H7 (cell line): ENCODE measurements around the gene ZNF789. TPM values are rescaled to one million over a fixed set of nuclear protein-coding genes. Genes with fewer than 3 reads are reported as not detected.

Experiments used
- DNase-seq: peaks from one replicate; pipeline ENCODE4 v3.0.0; 2012
- H3K27me3 ChIP-seq: 2 replicates; pipeline ENCODE4 v1.6.0; 2011; ENCODE audit warnings: mild to moderate bottlenecking, low read length; ENCODE audit not compliant: control insufficient read depth, insufficient read depth
- H3K36me3 ChIP-seq: replicated peaks from 2 replicates; pipeline ENCODE4 v1.5.1; 2011; ENCODE audit warnings: low read length; ENCODE audit not compliant: control insufficient read depth, insufficient read depth
- H3K4me3 ChIP-seq: 2 replicates; pipeline ENCODE4 v1.5.1; 2011; ENCODE audit warnings: low read depth, mild to moderate bottlenecking, control low read depth, low read length, moderate library complexity; ENCODE audit not compliant: insufficient read depth
- total RNA-seq: library from RNA; depleted of rRNA; stranded (reverse); fragments of >200 nt; shearing (Covaris generic); gene quantifications from 2 replicates; pipeline ENCODE4 v1.2.3, GENCODE V29; 2014; rRNA removed

The ZNF789 gene
- total RNA-seq, 1 experiment from 2014 or later = 9.9 TPM

DNA sequence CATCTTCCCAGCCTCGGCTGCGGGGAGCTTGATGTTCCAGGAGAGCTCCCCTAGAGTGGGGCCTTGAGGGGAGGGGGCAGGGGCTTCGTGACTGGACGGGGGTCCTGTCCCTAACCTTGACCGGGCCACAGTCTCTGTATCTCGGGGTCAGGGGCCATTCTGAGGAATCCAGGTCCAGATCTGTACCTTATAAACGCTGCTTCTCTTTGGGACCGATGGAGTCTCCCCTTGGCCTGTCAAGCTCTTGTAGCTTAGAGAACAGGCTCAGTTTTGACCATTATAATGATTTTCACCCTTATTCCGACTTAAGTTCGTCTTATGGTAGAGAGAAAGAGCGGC, 32.6 kb downstream of the ZNF789 start:
- no peak for DNase-seq
- Histone ChIP-seq H3K27me3 (no peaks in the 10 kb centered on the region), H3K4me3 (peak overlapping the region; percentile 84), H3K36me3 (no peaks in the 10 kb centered on the region; the same call in 1 of the 2 replicates)

DNA sequence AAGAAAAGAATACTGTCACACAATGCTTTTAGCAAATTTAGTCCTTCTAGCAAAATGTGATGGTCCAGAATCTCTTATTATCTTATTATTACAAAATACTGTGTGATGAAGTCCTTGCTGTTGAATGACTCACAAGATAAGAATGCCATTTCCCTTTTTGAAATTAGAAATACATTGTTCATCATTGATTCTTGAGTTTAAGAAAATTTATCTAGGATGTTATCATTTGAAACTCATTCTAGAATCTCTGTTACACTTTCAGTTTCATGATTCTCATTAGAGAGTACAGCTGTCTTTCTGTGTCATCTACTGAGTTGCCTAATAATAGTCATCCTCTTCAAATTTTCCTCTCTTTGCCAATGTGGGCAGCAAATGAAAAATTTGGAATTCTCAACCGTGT, 41.4 kb downstream of the ZNF789 start:
- DNase-seq = no peak
- Histone ChIP-seq H3K4me3 (no peak overlapping the region), H3K36me3 (peaks cover 13% of the 10 kb centered on the region), H3K27me3 (no peaks in the 10 kb centered on the region)

DNA sequence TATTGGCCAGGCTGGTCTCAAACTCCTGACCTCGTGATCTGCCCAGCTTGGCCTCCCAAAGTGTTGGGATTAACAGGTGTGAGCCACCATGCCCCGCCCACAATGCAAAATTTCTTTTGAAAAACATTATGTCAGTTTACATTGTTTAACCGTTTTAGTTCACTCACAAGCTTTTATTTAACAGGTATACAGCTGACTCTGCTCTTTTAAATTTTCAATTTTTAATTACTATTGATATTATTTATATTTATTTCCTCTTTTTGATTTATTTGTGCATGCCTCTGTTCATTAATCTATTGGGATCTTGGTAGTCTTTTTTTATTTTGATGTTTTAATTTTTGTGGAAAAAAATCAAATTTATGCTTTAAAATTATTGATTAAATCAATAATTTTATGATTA, 48.7 kb downstream of the ZNF789 start:
- Histone ChIP-seq H3K4me3 (no peak overlapping the region), H3K36me3 (peaks cover 12% of the 10 kb centered on the region), H3K27me3 (no peaks in the 10 kb centered on the region)

DNA sequence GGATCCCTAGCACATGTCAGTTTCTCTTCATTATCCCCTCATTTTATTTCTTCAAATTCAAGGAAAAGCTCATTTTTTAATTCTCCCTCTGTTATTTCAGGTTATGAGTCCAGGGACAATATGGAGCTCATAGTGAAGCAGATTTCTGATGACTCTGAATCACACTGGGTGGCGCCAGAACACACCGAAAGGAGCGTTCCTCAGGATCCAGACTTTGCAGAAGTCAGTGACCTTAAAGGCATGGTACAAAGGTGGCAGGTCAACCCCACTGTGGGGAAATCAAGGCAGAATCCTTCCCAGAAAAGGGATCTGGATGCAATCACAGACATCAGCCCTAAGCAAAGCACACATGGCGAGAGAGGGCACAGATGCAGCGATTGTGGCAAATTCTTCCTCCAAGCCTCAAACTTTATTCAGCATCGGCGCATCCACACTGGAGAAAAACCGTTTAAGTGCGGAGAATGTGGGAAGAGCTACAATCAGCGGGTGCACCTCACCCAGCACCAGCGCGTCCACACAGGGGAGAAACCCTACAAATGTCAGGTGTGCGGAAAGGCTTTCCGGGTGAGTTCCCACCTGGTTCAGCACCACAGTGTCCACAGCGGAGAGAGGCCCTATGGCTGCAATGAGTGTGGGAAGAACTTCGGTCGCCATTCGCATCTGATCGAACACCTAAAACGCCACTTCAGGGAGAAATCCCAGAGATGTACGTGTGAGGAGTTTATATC, 53.2 kb downstream of the ZNF789 start:
- H3K36me3 ChIP-seq = peaks cover 16% of the 10 kb centered on the region
- H3K27me3 ChIP-seq = no peaks in the 10 kb centered on the region
- H3K4me3 ChIP-seq = no peak overlapping the region
- peak; percentile 28 for DNase-seq

More for the DNA sequence above, 48.7 kb downstream of the ZNF789 start:
- DNase-seq = no peak

DNA sequence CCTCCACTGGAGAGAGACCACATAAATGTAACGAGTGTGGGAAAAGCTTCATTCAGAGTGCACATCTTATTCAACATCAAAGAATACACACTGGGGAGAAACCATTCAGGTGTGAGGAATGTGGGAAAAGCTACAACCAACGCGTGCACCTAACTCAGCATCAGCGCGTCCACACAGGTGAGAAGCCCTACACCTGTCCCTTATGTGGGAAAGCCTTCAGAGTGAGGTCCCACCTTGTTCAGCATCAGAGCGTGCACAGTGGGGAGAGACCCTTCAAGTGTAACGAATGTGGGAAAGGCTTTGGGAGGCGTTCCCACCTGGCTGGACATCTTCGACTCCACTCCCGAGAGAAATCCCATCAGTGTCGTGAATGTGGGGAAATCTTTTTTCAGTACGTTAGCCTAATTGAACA, 58.7 kb downstream of the ZNF789 start:
- no peak for DNase-seq
- no peak overlapping the region for H3K4me3 ChIP-seq
- H3K27me3 ChIP-seq = no peaks in the 10 kb centered on the region
- peaks cover 26% of the 10 kb centered on the region for H3K36me3 ChIP-seq

DNA sequence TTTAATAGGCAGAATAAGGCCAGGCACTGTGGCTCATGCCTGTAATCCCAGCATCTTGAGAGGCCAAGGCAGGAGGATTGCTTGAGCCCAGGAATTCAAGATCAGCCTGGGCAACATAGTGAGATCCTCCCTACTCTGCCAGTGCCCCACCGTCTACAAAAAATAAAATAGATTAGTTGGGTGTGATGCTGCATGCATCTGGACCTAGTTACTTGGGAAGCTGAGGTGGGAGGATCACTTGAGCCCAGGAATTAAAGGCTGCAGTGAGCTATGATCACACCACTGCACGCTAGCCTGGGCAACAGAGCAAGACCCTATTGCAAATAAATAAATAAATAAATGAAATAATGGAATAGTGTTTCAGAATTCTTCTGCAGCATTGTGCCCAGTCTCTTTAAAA, 63.0 kb downstream of the ZNF789 start:
- Histone ChIP-seq H3K4me3 (no peak overlapping the region), H3K36me3 (peaks cover 14% of the 10 kb centered on the region), H3K27me3 (no peaks in the 10 kb centered on the region)
- DNase-seq = no peak

Other genes with a start within 250 kb of the ZNF789 start
- not detected in 2 replicates for gene MYH16, start 200.1 kb upstream of the ZNF789 start, total RNA-seq
- gene ARPC1A, start 147.0 kb upstream of the ZNF789 start, total RNA-seq = 168 and 188 TPM in 2 replicates
- gene ARPC1B, start 98.2 kb upstream of the ZNF789 start, total RNA-seq = 108 and 126 TPM in 2 replicates
- 62.3 and 66.4 TPM in 2 replicates for gene PDAP1, start 64.3 kb upstream of the ZNF789 start, total RNA-seq
- gene BUD31, start 63.9 kb upstream of the ZNF789 start, total RNA-seq = 74.9 and 78.9 TPM in 2 replicates
- gene PTCD1, start 34.1 kb upstream of the ZNF789 start, total RNA-seq = 11.2 and 13.3 TPM in 2 replicates
- gene CPSF4, start 33.9 kb upstream of the ZNF789 start, total RNA-seq = 93.5 and 95.1 TPM in 2 replicates
- 668 and 694 TPM in 2 replicates for gene ATP5MF, start 6.7 kb upstream of the ZNF789 start, total RNA-seq
- 18.4 and 20.1 TPM in 2 replicates for gene ZNF394, start 27.4 kb downstream of the ZNF789 start, total RNA-seq
- gene ZKSCAN5, start 31.8 kb downstream of the ZNF789 start, total RNA-seq = 20.0 and 28.7 TPM in 2 replicates
- gene FAM200A, start 79.2 kb downstream of the ZNF789 start, total RNA-seq = 7.2 and 8.1 TPM in 2 replicates
- gene ZNF655, start 85.8 kb downstream of the ZNF789 start, total RNA-seq = 37.6 and 58.6 TPM in 2 replicates
- 0.48 and 0.52 TPM in 2 replicates for gene TMEM225B, start 125.4 kb downstream of the ZNF789 start, total RNA-seq
- gene ZSCAN25, start 144.1 kb downstream of the ZNF789 start, total RNA-seq = 12.5 and 13.2 TPM in 2 replicates
- gene CYP3A5, start 207.1 kb downstream of the ZNF789 start, total RNA-seq = 0.31 TPM in 1 of 2 replicates, not detected in the other